Posterior vena cava (tissue), 2 donors: ENCODE results near the gene GPR31. TPM values are rescaled to one million over a fixed set of nuclear protein-coding genes. Genes with fewer than 3 reads are reported as not detected.
"Not testable (repeated sequence)": the region's sequence is repeated elsewhere in the genome, so short reads cannot be mapped to it uniquely, and the experiment has no call there.

Experiments
- DNase-seq: peaks from one replicate; pipeline ENCODE4 v3.0.0-alpha.2; 2020; ENCODE audit warnings: low spot score
- intact Hi-C, 2 donors: fragments of 100-400 bp; cut with DNase I; formaldehyde crosslinking; loops; one replicate each; pipeline versions ENCODE4 v1.14.1 to v1.14.2; 2022 to 2023
- long read RNA-seq, 2 donors: library from polyadenylated mRNA; unstranded; transcript quantifications; one replicate each; pipeline ENCODE4 v2.0.0, GENCODE V29; 2020 to 2021
- total RNA-seq, 2 donors: library from RNA; stranded (reverse); fragmentation: NEBNext Ultra II Directional; extraction: Animal tissue kit (Norgen Biotek cat#: 25700); gene quantifications; one replicate each; pipeline ENCODE4 v1.2.1, GENCODE V29; 2021
- donor health status: DM: yes; HTN: yes; CAD: no.
- donor health status: DM: yes; HTN: yes; CAD: no.

The GPR31 gene
- not detected for total RNA-seq
- long read RNA-seq, donor 1 = 0 reads
- long read RNA-seq, donor 2 = 0 reads

GRCh38 chr6:167157863-167158262, at the start of gene GPR31:
Gene GPR31, minus strand, starts transcription at chr6:167157980. Its CDS starts 149 bp downstream, at chr6:167157831.
- intact Hi-C loops = no loop called here
- DNase-seq = no peak

DNA sequence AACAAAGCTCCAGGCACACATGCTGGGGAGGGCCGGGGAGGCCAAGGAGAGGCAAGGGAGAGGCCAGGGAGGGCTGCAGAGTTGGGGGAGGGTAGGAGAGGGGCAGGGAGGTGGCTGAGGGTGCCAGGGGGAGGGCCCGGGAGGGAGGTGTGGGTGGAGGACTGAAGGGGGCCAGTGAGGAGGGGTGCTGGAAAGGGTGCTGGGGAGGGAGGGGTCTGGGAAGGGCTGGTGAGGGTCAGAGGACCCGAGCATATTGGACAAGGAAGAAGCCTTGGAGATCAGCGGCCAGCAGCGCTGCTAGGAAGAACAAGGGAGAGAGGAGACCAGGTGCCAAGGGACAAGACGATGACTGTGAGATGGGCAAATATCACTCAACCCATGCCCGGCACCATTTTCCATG, 49.7 kb upstream of the GPR31 start:
- DNase-seq = no peak
- intact Hi-C loops = no loop called here

DNA sequence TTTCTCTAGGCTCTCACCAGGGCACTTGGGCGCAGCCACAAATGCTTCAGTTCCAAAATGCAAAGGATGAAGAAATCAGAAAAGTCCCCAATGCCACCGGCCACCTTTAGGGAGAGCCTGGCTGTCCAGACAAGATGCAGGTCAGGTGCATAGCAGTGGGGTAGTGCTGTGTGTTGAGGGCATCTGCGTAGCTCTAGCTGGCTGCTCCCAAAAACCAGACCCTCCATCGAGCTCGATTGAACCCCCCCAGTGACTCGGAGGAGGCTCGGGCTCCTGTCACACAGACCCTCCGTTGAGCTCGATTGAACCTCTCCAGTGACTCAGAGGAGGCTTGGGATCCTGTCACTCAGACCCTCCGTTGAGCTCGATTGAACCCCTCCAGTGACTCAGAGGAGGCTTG, 47.5 kb upstream of the GPR31 start:
- intact Hi-C loops, DNase-seq: not testable (repeated sequence)

- intact Hi-C loops, DNase-seq: not testable (repeated sequence)
Measured at GRCh38 chr6:167204059-167204348, 46.2 kb upstream of the GPR31 start.

GRCh38 chr6:167203261-167204058, 45.7 kb upstream of the GPR31 start:
- intact Hi-C loops = not testable (repeated sequence)

DNA sequence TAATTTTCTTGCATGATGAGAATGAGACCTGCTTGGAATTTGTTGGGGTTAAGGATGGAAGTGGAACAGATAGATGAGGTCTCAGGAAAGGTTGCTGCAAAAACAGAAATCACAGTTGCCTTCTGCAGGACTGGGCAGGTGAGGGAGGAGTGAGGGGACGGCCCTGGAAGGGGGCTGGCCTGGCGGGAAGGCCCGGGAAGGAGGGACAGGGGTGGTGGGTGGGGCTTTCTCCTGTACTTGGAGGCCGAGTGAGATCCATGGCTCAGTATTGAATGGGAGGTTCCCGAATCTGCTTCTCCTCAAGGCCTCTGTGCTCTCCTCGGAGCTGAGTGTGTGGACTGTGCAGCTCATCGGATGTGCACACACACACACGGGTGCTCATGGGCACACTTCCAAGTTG, 44.8 kb upstream of the GPR31 start:
- DNase-seq, intact Hi-C loops: not testable (repeated sequence)

More at GRCh38 chr6:167203261-167204058, 45.7 kb upstream of the GPR31 start:
- not testable (repeated sequence) for DNase-seq

- no peak for DNase-seq
- intact Hi-C loops = no loop called here
Measured at GRCh38 chr6:167200806-167201205, 43.0 kb upstream of the GPR31 start.

DNA sequence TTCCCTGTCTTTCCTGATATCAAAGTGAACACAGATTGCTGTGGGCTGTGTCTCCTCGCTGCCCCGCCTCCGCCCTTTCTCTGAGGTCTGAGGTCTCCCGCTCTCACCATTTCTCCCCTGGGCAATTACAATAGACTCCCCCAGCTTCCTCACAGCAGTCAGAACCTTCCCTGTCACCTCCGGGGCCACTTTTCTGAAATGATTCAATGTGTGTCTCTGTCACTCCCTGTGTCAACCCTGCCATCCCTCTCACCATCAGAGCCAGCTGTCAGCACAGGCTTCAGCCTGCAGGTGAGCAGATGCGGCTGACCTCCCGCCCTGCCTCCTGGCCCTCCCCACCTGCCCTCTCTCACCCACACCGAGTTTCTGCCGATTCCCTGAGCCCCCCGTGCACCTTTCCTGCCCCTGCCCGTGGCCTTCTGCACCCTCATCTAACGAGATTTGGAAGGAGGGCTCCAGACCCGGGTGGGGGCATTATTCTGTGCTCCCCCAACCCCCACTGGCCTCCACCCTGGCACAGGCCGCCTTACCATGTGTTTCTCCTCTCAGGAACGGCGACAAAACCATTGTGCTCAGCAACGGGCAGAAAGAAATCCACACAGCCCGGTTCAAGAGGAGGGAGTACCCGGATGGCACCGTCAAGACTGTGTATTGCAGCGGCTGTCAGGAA, 38.3 kb upstream of the GPR31 start:
- DNase-seq, intact Hi-C loops: not testable (repeated sequence)

DNA sequence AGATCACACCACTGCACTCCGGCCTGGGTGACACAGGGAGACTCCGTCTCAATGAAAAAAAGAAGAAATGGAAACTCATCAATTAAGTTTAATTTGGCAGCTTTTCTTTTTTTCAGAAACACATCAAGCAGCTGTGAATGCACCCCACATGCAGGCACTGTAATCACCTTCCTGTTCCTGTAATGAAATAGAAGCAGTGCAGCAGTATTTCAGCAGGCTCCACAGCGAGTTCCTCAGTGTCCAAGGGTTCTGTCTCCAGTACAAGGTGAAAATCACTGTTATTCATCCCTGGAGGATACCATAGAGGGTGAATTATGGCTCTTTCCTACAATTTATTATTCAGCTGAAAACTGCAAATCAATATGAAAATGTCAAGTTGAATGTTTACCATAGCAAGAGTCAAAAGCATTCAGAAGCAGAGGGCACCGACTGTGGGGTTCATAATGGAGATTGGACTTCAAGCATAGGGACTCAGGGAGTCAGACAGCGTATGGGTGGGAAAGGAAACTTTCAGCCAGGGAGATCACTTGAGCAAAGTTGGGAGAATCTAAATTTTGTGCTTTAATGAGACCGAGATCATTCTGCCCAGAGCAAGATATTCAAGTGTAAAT, 35.8 kb upstream of the GPR31 start:
- DNase-seq, intact Hi-C loops: not testable (repeated sequence)

- intact Hi-C loops, DNase-seq: not testable (repeated sequence)
Measured at GRCh38 chr6:167191043-167191583, 33.3 kb upstream of the GPR31 start.

- DNase-seq, intact Hi-C loops: not testable (repeated sequence)
Measured at GRCh38 chr6:167187275-167187674, 29.5 kb upstream of the GPR31 start.

DNA sequence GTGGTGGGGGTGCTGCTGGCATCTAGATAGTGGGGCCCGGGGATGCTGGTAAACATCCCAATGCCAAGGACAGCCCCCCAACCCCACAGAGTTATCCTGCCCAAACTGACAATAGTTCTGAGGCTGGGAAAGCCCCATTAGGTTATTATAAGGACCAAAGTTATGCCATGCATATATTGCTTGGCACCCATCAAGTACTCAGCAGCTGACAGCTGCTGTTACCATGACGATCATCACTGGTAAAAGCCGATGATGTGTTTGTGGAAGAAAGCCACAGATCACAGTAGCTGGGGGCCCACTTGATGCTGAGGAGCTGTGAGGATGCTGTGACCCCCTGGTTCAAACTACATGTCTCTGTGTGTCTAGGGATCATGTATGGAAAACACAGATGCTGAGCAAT, 27.3 kb upstream of the GPR31 start:
- intact Hi-C loops, DNase-seq: not testable (repeated sequence)

DNA sequence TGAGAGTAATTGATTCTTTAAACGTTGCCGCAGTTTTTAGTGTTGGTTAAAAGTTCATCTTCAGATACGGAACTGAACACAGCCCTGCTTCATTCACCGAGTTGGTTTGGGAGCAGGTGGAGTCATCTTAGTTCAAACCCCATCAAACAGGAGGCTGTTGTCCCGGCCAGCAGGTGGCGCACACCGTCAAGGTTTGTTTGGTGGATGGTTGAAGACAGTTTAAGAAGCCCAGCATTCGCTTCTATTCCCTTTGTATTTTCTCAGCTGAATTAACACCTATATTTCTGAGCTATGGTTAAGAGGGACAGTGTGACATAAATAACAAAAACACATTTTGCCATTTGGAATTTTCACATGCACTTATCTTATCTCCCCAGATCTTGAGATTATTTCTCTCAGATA, 25.1 kb upstream of the GPR31 start:
- DNase-seq, intact Hi-C loops: not testable (repeated sequence)

GRCh38 chr6:167181351-167181750, 23.6 kb upstream of the GPR31 start:
- intact Hi-C loops, DNase-seq: not testable (repeated sequence)

GRCh38 chr6:167180086-167180485, 22.3 kb upstream of the GPR31 start:
- intact Hi-C loops, DNase-seq: not testable (repeated sequence)

GRCh38 chr6:167178896-167179655, 21.3 kb upstream of the GPR31 start:
- DNase-seq, intact Hi-C loops: not testable (repeated sequence)

DNA sequence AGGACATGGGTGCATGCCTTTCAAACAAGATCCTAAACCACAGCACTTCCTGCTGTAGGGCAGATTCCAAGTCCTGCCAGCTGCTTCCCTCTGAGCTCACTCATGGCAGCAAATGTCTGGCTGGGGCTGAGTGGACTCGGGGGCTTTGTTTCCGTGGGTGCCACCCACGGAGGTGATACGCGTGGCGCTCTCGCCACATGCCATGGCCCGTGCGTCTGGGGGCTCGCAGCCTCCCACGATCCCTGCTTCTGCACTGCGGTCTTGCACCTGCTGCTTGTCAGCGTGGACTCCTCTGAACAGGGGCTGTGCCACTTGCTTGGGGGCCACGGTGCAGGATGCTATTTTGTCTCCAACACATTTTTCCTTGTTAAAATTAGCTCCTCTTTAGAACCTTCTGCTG, 19.5 kb upstream of the GPR31 start:
- intact Hi-C loops = not testable (repeated sequence)

DNA sequence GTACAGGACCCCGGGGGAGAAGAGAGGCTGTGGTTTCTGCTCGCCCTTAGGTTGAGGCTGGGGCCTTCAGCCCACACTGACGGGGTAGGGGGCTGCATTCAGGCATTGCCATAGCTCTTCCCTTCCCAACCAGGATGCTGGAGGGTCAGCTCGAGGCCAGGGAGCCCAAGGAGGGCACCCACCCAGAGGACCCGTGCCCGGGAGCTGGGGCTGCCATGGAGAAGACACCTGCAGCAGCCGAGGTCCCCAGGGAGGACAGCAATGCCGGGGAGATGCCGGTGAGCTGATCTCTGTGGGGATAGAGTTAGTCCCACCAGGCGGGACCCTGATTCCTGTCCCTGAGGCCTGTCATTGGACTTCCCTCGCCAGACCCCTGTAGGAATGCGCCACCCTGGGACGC, 14.2 kb upstream of the GPR31 start:
- intact Hi-C loops, DNase-seq: not testable (repeated sequence)

More for the DNA sequence above, 19.5 kb upstream of the GPR31 start:
- DNase-seq = not testable (repeated sequence)

- intact Hi-C loops, DNase-seq: not testable (repeated sequence)
Measured at GRCh38 chr6:167171300-167171699, 13.5 kb upstream of the GPR31 start.
